Measurements from ENCODE around the gene C1orf141. TPM values are rescaled to one million over a fixed set of nuclear protein-coding genes. Genes with fewer than 3 reads are reported as not detected.
A peak's percentile ranks its signal among the peaks of the same experiment; 100 is the strongest.
"Not testable (repeated sequence)": the region's sequence is repeated elsewhere in the genome, so short reads cannot be mapped to it uniquely, and the experiment has no call there.

The C1orf141 gene
- polyA plus RNA-seq, 3 donors: 0.23 to 0.42 (median 0.32) TPM

GRCh38 chr1:67094191-67094590, 40.6 kb downstream of the C1orf141 start:
- no peak for DNase-seq (ENCODE audit: low read depth in 3 of 3, low spot score in 2 of 3)

- no peak for DNase-seq (ENCODE audit: low read depth in 3 of 3, low spot score in 2 of 3)
Observed at GRCh38 chr1:67089685-67090208, 45.0 kb downstream of the C1orf141 start.

- no peak for DNase-seq (ENCODE audit: low read depth in 3 of 3, low spot score in 2 of 3)
Observed at GRCh38 chr1:67088440-67088839, 46.3 kb downstream of the C1orf141 start.

- DNase-seq (ENCODE audit: low read depth in 3 of 3, low spot score in 2 of 3): no peak
Observed at GRCh38 chr1:67085326-67085725, 49.4 kb downstream of the C1orf141 start.

- no peak for DNase-seq (ENCODE audit: low read depth in 3 of 3, low spot score in 2 of 3)
Observed at GRCh38 chr1:67084765-67085318, 49.9 kb downstream of the C1orf141 start.

- DNase-seq (ENCODE audit: low read depth in 3 of 3, low spot score in 2 of 3): no peak
Observed at GRCh38 chr1:67078291-67078690, 56.5 kb downstream of the C1orf141 start.

GRCh38 chr1:67077593-67077992, 57.2 kb downstream of the C1orf141 start:
- no peak for DNase-seq (ENCODE audit: low read depth in 3 of 3, low spot score in 2 of 3)

GRCh38 chr1:67072749-67073148, 62.0 kb downstream of the C1orf141 start:
- DNase-seq (ENCODE audit: low read depth in 3 of 3, low spot score in 2 of 3): no peak

- DNase-seq (ENCODE audit: low read depth in 3 of 3, low spot score in 2 of 3): not testable (repeated sequence)
Observed at GRCh38 chr1:67067655-67068054, 67.1 kb downstream of the C1orf141 start.

- no peak for DNase-seq (ENCODE audit: low read depth in 3 of 3, low spot score in 2 of 3)
Observed at GRCh38 chr1:67062412-67062811, 72.4 kb downstream of the C1orf141 start.

GRCh38 chr1:67061266-67061665, 73.5 kb downstream of the C1orf141 start:
- DNase-seq (ENCODE audit: low read depth in 3 of 3, low spot score in 2 of 3): no peak

- no peak for DNase-seq (ENCODE audit: low read depth in 3 of 3, low spot score in 2 of 3)
Observed at GRCh38 chr1:67060811-67061218, 74.0 kb downstream of the C1orf141 start.

GRCh38 chr1:67059346-67059745, 75.4 kb downstream of the C1orf141 start:
- no peak for DNase-seq (ENCODE audit: low read depth in 3 of 3, low spot score in 2 of 3)

- DNase-seq (ENCODE audit: low read depth in 3 of 3, low spot score in 2 of 3): no peak
Observed at GRCh38 chr1:67058761-67059160, 76.0 kb downstream of the C1orf141 start.

- no peak for DNase-seq (ENCODE audit: low read depth in 3 of 3, low spot score in 2 of 3)
Observed at GRCh38 chr1:67058242-67058641, 76.5 kb downstream of the C1orf141 start.

GRCh38 chr1:67053785-67054772, 80.7 kb downstream of the C1orf141 start, which contains the start of gene SLC35D1:
Gene SLC35D1 (minus strand): TSS chr1:67054148. CDS start chr1:67054013, 135 bp downstream.
- DNase-seq (ENCODE audit: low read depth in 3 of 3, low spot score in 2 of 3): peak; percentile 52 to 78 (median 67)

- DNase-seq (ENCODE audit: low read depth in 3 of 3, low spot score in 2 of 3): peak in 2 of 3 donors; percentile 37 to 40
Observed at GRCh38 chr1:67053535-67053784, 81.3 kb downstream of the C1orf141 start.

GRCh38 chr1:67052741-67053534, 81.8 kb downstream of the C1orf141 start:
- peak; percentile 25 to 52 (median 33) for DNase-seq (ENCODE audit: low read depth in 3 of 3, low spot score in 2 of 3)

GRCh38 chr1:67051196-67051595, 83.6 kb downstream of the C1orf141 start:
- DNase-seq (ENCODE audit: low read depth in 3 of 3, low spot score in 2 of 3): no peak

- no peak for DNase-seq (ENCODE audit: low read depth in 3 of 3, low spot score in 2 of 3)
Observed at GRCh38 chr1:67044631-67045270, 90.0 kb downstream of the C1orf141 start.

GRCh38 chr1:67043366-67043765, 91.4 kb downstream of the C1orf141 start:
- DNase-seq (ENCODE audit: low read depth in 3 of 3, low spot score in 2 of 3): no peak

Measured in right renal cortex interstitium (tissue), 3 donors.